ENCODE data around the gene CELSR1.

The CELSR1 gene

GRCh38 chr22:46525389-46526243 is 11.8 kb downstream of the CELSR1 start (continued):
- TF ChIP-seq POU6F1 (CRISPR knock-in tag; IDR thresholded peaks at IDR 0.05; ENCODE audit: borderline replicate concordance, low read depth) (no peak), ISL1 (CRISPR knock-in tag; IDR thresholded peaks at IDR 0.05) (no peak)

GRCh38 chr22:46524203-46524740 is 13.1 kb downstream of the CELSR1 start:
- TF ChIP-seq ISL1 (CRISPR knock-in tag; IDR thresholded peaks at IDR 0.05) (no peak), TSHZ2 (CRISPR knock-in tag; IDR thresholded peaks at IDR 0.05) (no peak), CREB5 (CRISPR knock-in tag; IDR thresholded peaks at IDR 0.05; ENCODE audit: low read depth) (no peak), POU6F1 (CRISPR knock-in tag; IDR thresholded peaks at IDR 0.05; ENCODE audit: borderline replicate concordance, low read depth) (no peak), PPARA (CRISPR knock-in tag; IDR thresholded peaks at IDR 0.05; ENCODE audit: borderline replicate concordance) (no peak), BACH2 (CRISPR knock-in tag; IDR thresholded peaks at IDR 0.05; ENCODE audit: borderline replicate concordance) (no peak), ESRRG (CRISPR knock-in tag; IDR thresholded peaks at IDR 0.05) (no peak), CSDC2 (CRISPR knock-in tag; IDR thresholded peaks at IDR 0.05) (no peak), ZNF565 (CRISPR knock-in tag; conservative IDR thresholded peaks at IDR 0.05; ENCODE audit: low read depth) (no peak), ZNF70 (CRISPR knock-in tag; IDR thresholded peaks at IDR 0.05) (no peak)
- ATAC-seq, result no peak

GRCh38 chr22:46522797-46523196 is 14.6 kb downstream of the CELSR1 start:
- ATAC-seq, result no peak
- TF ChIP-seq RARB (CRISPR knock-in tag; IDR thresholded peaks at IDR 0.05) (no peak), CSDC2 (CRISPR knock-in tag; IDR thresholded peaks at IDR 0.05) (no peak)

GRCh38 chr22:46521994-46522393 is 15.4 kb downstream of the CELSR1 start:
- TF ChIP-seq TOX (CRISPR knock-in tag; IDR thresholded peaks at IDR 0.05; ENCODE audit: borderline replicate concordance) (no peak), RARB (CRISPR knock-in tag; IDR thresholded peaks at IDR 0.05) (no peak), CREB5 (CRISPR knock-in tag; IDR thresholded peaks at IDR 0.05; ENCODE audit: low read depth) (no peak), OSR1 (CRISPR knock-in tag; IDR thresholded peaks at IDR 0.05) (no peak), ZNF70 (CRISPR knock-in tag; IDR thresholded peaks at IDR 0.05) (no peak), ESRRG (CRISPR knock-in tag; IDR thresholded peaks at IDR 0.05) (no peak), TSHZ2 (CRISPR knock-in tag; IDR thresholded peaks at IDR 0.05) (no peak), CSDC2 (CRISPR knock-in tag; IDR thresholded peaks at IDR 0.05) (no peak), ZNF8 (CRISPR knock-in tag; IDR thresholded peaks at IDR 0.05) (no peak), ZNF565 (CRISPR knock-in tag; conservative IDR thresholded peaks at IDR 0.05; ENCODE audit: low read depth) (no peak), PPARA (CRISPR knock-in tag; IDR thresholded peaks at IDR 0.05; ENCODE audit: borderline replicate concordance) (no peak)
- ATAC-seq, result no peak
